Measurements from ENCODE around the gene MRFAP1L1.

The MRFAP1L1 gene

DNA sequence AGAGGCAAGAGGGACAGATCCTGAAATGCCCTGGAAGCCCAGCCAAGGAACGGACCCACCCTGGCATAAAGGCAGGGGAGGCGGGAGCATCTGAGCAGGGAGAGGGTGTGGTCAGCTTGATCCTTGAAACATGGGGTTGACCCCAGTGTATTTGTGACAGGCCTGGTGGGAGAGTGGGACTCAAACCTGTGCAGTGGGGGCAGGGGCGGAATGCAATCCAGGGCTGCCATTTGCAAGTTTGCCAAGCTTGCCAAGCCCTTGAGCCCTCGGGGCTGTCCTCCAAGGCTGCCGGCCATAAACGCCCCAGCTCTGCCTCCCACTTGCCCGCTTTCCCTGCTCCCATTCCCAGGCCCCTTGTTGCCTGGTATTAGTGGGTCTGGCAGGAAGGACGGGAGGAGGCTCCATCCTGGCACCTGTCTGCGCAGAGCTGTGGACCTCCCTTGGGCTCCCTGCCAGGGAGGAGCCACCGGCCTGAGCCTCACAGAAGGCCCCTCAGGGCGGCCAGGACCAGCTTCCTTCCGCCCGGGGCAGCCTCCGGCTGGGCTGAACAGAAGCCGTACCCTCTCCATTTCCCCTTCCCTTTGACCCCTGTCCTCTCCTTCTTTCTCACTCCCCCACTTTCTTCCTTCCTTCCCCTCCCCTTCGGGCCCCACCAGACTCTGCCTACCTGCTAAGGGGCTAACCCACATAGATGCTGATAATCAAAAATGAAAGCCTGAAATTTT is 15.3 kb downstream of the MRFAP1L1 start:
- H3K27ac ChIP-seq (ENCODE audit: extremely low read depth, low read depth, low read length): no peak overlapping the region
- no peaks in the 10 kb centered on the region for H3K36me3 ChIP-seq (ENCODE audit: control insufficient read depth in 2 of 2, insufficient read depth in 1 of 2, low read length in 2 of 2)
- no peaks in the 10 kb centered on the region for H3K9me3 ChIP-seq (ENCODE audit: control insufficient read depth, insufficient read depth, low read depth, low read length)
- no peak for TF ChIP-seq ZNF830 (tag by site-specific recombination; IDR thresholded peaks at IDR 0.05; ENCODE audit: low read depth)
- TF ChIP-seq ZNF449 (tag by site-specific recombination; IDR thresholded peaks at IDR 0.05): no peak
- no peak for TF ChIP-seq ZNF791 (tag by site-specific recombination; IDR thresholded peaks at IDR 0.05)
- TF ChIP-seq GLIS1 (tag by site-specific recombination; IDR thresholded peaks at IDR 0.05): no peak
- TF ChIP-seq RBAK (tag by site-specific recombination; IDR thresholded peaks at IDR 0.05): no peak
- 0 out of 2 replicates have a peak, but pooled peaks have one; percentile 19 for TF ChIP-seq KLF9 (tag by site-specific recombination; IDR thresholded peaks at IDR 0.05; ENCODE audit: low read depth)
- TF ChIP-seq ZNF16 (tag by site-specific recombination; IDR thresholded peaks at IDR 0.05; ENCODE audit: low read depth): no peak
- peak; percentile 12; the same call in 1 of the 2 replicates for TF ChIP-seq ZFHX2 (tag by site-specific recombination; conservative IDR thresholded peaks at IDR 0.05)
- TF ChIP-seq, protein P1, sequence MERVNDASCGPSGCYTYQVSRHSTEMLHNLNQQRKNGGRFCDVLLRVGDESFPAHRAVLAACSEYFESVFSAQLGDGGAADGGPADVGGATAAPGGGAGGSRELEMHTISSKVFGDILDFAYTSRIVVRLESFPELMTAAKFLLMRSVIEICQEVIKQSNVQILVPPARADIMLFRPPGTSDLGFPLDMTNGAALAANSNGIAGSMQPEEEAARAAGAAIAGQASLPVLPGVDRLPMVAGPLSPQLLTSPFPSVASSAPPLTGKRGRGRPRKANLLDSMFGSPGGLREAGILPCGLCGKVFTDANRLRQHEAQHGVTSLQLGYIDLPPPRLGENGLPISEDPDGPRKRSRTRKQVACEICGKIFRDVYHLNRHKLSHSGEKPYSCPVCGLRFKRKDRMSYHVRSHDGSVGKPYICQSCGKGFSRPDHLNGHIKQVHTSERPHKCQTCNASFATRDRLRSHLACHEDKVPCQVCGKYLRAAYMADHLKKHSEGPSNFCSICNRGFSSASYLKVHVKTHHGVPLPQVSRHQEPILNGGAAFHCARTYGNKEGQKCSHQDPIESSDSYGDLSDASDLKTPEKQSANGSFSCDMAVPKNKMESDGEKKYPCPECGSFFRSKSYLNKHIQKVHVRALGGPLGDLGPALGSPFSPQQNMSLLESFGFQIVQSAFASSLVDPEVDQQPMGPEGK (tag by site-specific recombination; IDR thresholded peaks at IDR 0.05): no peak
- TF ChIP-seq, protein P2, sequence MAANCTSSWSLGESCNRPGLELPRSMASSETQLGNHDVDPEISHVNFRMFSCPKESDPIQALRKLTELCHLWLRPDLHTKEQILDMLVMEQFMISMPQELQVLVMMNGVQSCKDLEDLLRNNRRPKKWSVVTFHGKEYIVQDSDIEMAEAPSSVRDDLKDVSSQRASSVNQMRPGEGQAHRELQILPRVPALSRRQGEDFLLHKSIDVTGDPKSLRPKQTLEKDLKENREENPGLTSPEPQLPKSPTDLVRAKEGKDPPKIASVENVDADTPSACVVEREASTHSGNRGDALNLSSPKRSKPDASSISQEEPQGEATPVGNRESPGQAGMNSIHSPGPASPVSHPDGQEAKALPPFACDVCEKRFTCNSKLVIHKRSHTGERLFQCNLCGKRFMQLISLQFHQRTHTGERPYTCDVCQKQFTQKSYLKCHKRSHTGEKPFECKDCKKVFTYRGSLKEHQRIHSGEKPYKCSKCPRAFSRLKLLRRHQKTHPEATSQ (tag by site-specific recombination; IDR thresholded peaks at IDR 0.05): no peak
- no peak for TF ChIP-seq ZNF561 (tag by site-specific recombination; IDR thresholded peaks at IDR 0.05; ENCODE audit: borderline replicate concordance)
- no peak overlapping the region for H3K4me3 ChIP-seq (ENCODE audit: low read depth, low read length)
- CTCF ChIA-PET: no interaction called here
- H3K4me1 ChIP-seq (ENCODE audit: control insufficient read depth, insufficient read depth, low read length): no peaks in the 10 kb centered on the region
- POLR2A ChIA-PET: no interaction called here

GRCh38 chr4:6693231-6694176 is 16.2 kb downstream of the MRFAP1L1 start, which contains the start of gene S100P:
Gene S100P (plus strand): TSS chr4:6693878. CDS start chr4:6693933, 55 bp downstream.
- ChIA-PET POLR2A (no interaction called here), CTCF (no interaction called here)
- no peak within 1 kb of the TSS for H3K4me3 ChIP-seq (ENCODE audit: low read depth, low read length)
- no peaks in the 10 kb centered on the region for H3K9me3 ChIP-seq (ENCODE audit: control insufficient read depth, insufficient read depth, low read depth, low read length)
- H3K36me3 ChIP-seq (ENCODE audit: control insufficient read depth in 2 of 2, insufficient read depth in 1 of 2, low read length in 2 of 2): no peaks in the 10 kb centered on the region
- no peak within 1 kb of the TSS for H3K27ac ChIP-seq (ENCODE audit: extremely low read depth, low read depth, low read length)
- no peaks in the 10 kb centered on the region for H3K4me1 ChIP-seq (ENCODE audit: control insufficient read depth, insufficient read depth, low read length)
- no peak for TF ChIP-seq ZNF391 (tag by site-specific recombination; IDR thresholded peaks at IDR 0.05; ENCODE audit: borderline replicate concordance, low read depth)
- no peak for TF ChIP-seq ZBTB20 (tag by site-specific recombination; IDR thresholded peaks at IDR 0.05)
- peak; percentile 71; the same call in 1 of the 2 replicates for TF ChIP-seq HOXD13 (CRISPR knock-in tag; IDR thresholded peaks at IDR 0.05; ENCODE audit: borderline replicate concordance)
- no peak for TF ChIP-seq ZNF664 (tag by site-specific recombination; IDR thresholded peaks at IDR 0.05)
- TF ChIP-seq ZIC2 (tag by site-specific recombination; IDR thresholded peaks at IDR 0.05): no peak
- TF ChIP-seq MYNN (tag by site-specific recombination; IDR thresholded peaks at IDR 0.05; ENCODE audit: borderline replicate concordance): no peak
- no peak for TF ChIP-seq ZBTB6 (tag by site-specific recombination; IDR thresholded peaks at IDR 0.05)
- TF ChIP-seq ZNF510 (tag by site-specific recombination; IDR thresholded peaks at IDR 0.05; ENCODE audit: insufficient replicate concordance): no peak
- TF ChIP-seq GLI2 (tag by site-specific recombination; IDR thresholded peaks at IDR 0.05; ENCODE audit: borderline replicate concordance, low read depth): no peak
- no peak for TF ChIP-seq ZNF23 (tag by site-specific recombination; IDR thresholded peaks at IDR 0.05; ENCODE audit: borderline replicate concordance)
- TF ChIP-seq, protein P3, sequence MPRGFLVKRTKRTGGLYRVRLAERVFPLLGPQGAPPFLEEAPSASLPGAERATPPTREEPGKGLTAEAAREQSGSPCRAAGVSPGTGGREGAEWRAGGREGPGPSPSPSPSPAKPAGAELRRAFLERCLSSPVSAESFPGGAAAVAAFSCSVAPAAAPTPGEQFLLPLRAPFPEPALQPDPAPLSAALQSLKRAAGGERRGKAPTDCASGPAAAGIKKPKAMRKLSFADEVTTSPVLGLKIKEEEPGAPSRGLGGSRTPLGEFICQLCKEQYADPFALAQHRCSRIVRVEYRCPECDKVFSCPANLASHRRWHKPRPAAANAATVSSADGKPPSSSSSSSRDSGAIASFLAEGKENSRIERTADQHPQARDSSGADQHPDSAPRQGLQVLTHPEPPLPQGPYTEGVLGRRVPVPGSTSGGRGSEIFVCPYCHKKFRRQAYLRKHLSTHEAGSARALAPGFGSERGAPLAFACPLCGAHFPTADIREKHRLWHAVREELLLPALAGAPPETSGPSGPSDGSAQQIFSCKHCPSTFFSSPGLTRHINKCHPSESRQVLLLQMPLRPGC (tag by site-specific recombination; IDR thresholded peaks at IDR 0.05): no peak
- no peak for TF ChIP-seq ZNF561 (tag by site-specific recombination; IDR thresholded peaks at IDR 0.05; ENCODE audit: borderline replicate concordance)
- TF ChIP-seq ZNF2 (tag by site-specific recombination; IDR thresholded peaks at IDR 0.05): no peak
- TF ChIP-seq ZNF140 (tag by site-specific recombination; IDR thresholded peaks at IDR 0.05): no peak
- TF ChIP-seq ZNF138 (tag by site-specific recombination; IDR thresholded peaks at IDR 0.05; ENCODE audit: borderline replicate concordance): no peak

Data from HEK293 (cell line).